SU-DHL-6 (cell line): ENCODE measurements around the gene RPS19.
A peak's percentile ranks its signal among the peaks of the same experiment; 100 is the strongest.

ENCODE experiments used
- H2AFZ ChIP-seq: fragments of 200-600 bp; sonication (generic); 2 replicates; pipeline ENCODE4 v1.6.1; 2014; ENCODE audit warnings: low read depth, mild to moderate bottlenecking, moderate library complexity, mixed read lengths, antibody characterized with exemption, low read length; ENCODE audit not compliant: severe bottlenecking
- H3F3A ChIP-seq: fragments of 200-600 bp; shearing (Covaris generic); 2 replicates; pipeline ENCODE4 v1.6.0; 2016; ENCODE audit warnings: antibody characterized with exemption, mild to moderate bottlenecking; ENCODE audit not compliant: insufficient read depth
- H3K27ac ChIP-seq: fragments of 200-600 bp; sonication (generic); 2 replicates; pipeline ENCODE4 v1.5.1; 2016; ENCODE audit warnings: low read depth, mild to moderate bottlenecking, low read length, moderate library complexity, mixed read lengths
- H3K27me3 ChIP-seq: fragments of 200-600 bp; sonication (generic), shearing (Covaris generic); 2 replicates; pipeline ENCODE4 v1.6.0; 2014; ENCODE audit warnings: mild to moderate bottlenecking, low read length
- H3K36me3 ChIP-seq: fragments of 200-600 bp; sonication (generic); 2 replicates; pipeline ENCODE4 v1.6.1; 2014; ENCODE audit warnings: mild to moderate bottlenecking, low read length, mixed read lengths
- H3K4me2 ChIP-seq: fragments of 300-600, 200-600 bp; shearing (Covaris generic), sonication (generic); 2 replicates; pipeline ENCODE4 v1.6.0; 2014; ENCODE audit warnings: low read length, low read depth, mild to moderate bottlenecking; ENCODE audit not compliant: poor library complexity, severe bottlenecking
- H3K4me3 ChIP-seq: fragments of 200-600 bp; sonication (generic); 2 replicates; pipeline ENCODE4 v1.5.1; 2014; ENCODE audit warnings: antibody characterized with exemption, low read length, mild to moderate bottlenecking, mixed read lengths; ENCODE audit not compliant: insufficient read depth, poor library complexity, severe bottlenecking
- H3K79me2 ChIP-seq: fragments of 200-600 bp; sonication (generic); 2 replicates; pipeline ENCODE4 v1.6.1; 2014; ENCODE audit warnings: mild to moderate bottlenecking, low read length, moderate library complexity; ENCODE audit not compliant: insufficient read depth
- H3K9ac ChIP-seq: fragments of 200-600 bp; sonication (generic); 2 replicates; pipeline ENCODE4 v1.7.0; 2014; ENCODE audit warnings: mild to moderate bottlenecking, low read length
- H3K9me2 ChIP-seq: fragments of 200-600 bp; sonication (generic); replicated peaks from 2 replicates; pipeline ENCODE4 v1.6.1; 2014; ENCODE audit warnings: low read length; ENCODE audit not compliant: insufficient read depth
- H3K9me3 ChIP-seq: fragments of 200-600 bp; sonication (generic); 2 replicates; pipeline ENCODE4 v1.6.1; 2014; ENCODE audit warnings: low read length, mixed read lengths; ENCODE audit not compliant: insufficient read depth
- H4K20me1 ChIP-seq: fragments of 200-600 bp; sonication (generic); 2 replicates; pipeline ENCODE4 v1.6.1; 2014; ENCODE audit warnings: low read depth, mild to moderate bottlenecking, antibody characterized with exemption, low read length, moderate library complexity, mixed read lengths
- CTCF ChIP-seq: fragments of 200-600 bp; sonication (generic); IDR thresholded peaks from one replicate; pipeline ENCODE4 v1.5.1; 2017; ENCODE audit warnings: antibody characterized with exemption, mild to moderate bottlenecking, low read length, moderate library complexity; ENCODE audit not compliant: insufficient read depth, poor library complexity, severe bottlenecking
- EZH2phosphoT487 ChIP-seq: fragments of 200-600 bp; sonication (generic), shearing (Covaris generic); conservative IDR thresholded peaks from 2 replicates; pipeline ENCODE4 v1.6.1; 2018; ENCODE audit warnings: mild to moderate bottlenecking, antibody characterized with exemption, low read length, moderate library complexity, mixed read lengths

Gene RPS19

DNA sequence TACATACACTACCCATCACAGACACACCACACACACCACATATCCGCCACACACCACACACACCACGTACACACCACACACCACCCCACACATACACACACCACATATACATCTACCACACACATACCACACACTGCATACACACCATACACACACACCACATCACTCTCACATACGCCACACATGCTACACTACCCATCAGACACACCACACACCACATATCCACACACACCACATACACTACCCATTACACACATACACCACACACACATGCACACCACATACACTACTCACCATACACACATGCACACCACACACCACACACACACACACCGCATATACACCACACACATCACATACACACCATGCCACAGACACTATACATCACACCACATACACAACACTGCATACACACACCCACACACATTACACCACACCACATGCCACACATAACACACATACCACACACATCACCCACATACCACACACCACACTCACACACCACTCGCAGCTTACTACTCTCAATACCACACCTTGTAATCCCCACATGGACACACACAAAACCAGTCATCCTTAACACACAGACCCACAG is 58.7 kb downstream of the RPS19 start:
- TF ChIP-seq CTCF (no peak), EZH2phosphoT487 (no peak)
- Histone ChIP-seq H3K4me2 (no peak overlapping the region), H3K27ac (no peak overlapping the region), H3K9ac (no peak overlapping the region), H3K9me2 (no peaks in the 10 kb centered on the region), H2AFZ (no peak overlapping the region), H3K36me3 (no peaks in the 10 kb centered on the region), H3K9me3 (no peaks in the 10 kb centered on the region), H3K27me3 (no peaks in the 10 kb centered on the region), H3K79me2 (peaks cover 42% of the 10 kb centered on the region), H3K4me3 (no peak overlapping the region), H4K20me1 (no peaks in the 10 kb centered on the region), H3F3A (peaks cover 15% of the 10 kb centered on the region)

DNA sequence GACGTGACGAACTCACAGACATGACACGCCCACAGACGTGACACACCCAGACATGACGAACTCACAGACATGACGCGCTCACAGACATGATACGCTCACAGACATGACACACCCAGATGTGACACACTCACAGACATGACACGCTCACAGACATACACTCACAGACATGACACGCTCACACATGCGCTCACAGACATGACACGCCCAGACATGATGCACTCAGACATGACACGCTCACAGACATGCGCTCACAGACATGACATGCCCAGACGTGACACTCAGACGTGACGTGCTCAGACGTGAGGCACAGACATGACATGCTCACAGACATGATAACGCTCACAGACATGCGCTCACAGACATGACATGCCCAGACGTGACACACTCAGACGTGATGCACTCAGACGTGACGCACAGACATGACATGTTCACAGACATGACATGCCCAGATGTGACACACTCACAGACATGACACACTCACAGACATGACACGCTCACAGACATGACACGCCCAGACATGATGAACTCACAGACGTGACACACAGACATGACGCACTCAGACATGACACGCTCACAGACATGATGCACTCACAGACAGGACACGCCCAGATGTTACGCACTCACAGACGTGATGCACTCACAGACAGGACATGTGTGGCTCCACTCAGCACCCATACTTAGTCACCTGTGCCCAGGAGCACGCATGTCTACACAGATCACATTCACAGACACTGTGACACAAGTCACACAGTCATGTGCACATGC is 60.1 kb downstream of the RPS19 start:
- no peak overlapping the region for H3K9ac ChIP-seq
- H2AFZ ChIP-seq: no peak overlapping the region
- H3K79me2 ChIP-seq: peaks cover 34% of the 10 kb centered on the region
- no peak overlapping the region for H3K4me3 ChIP-seq
- no peak overlapping the region for H3K4me2 ChIP-seq
- TF ChIP-seq CTCF (no peak), EZH2phosphoT487 (no peak)
- H3F3A ChIP-seq: peaks cover 6% of the 10 kb centered on the region
- H3K27me3 ChIP-seq: no peaks in the 10 kb centered on the region
- no peaks in the 10 kb centered on the region for H4K20me1 ChIP-seq
- H3K36me3 ChIP-seq: no peaks in the 10 kb centered on the region
- H3K9me3 ChIP-seq: no peaks in the 10 kb centered on the region
- H3K9me2 ChIP-seq: no peaks in the 10 kb centered on the region
- no peak overlapping the region; the same call in 1 of the 2 replicates for H3K27ac ChIP-seq

- H3K9me2 ChIP-seq: no peaks in the 10 kb centered on the region
- H3F3A ChIP-seq: no peaks in the 10 kb centered on the region
- peaks cover 25% of the 10 kb centered on the region for H3K79me2 ChIP-seq
- no peaks in the 10 kb centered on the region for H3K27me3 ChIP-seq
- peak overlapping the region; percentile 59 for H3K27ac ChIP-seq
- no peaks in the 10 kb centered on the region for H3K36me3 ChIP-seq
- H3K4me3 ChIP-seq: no peak overlapping the region
- no peaks in the 10 kb centered on the region for H3K9me3 ChIP-seq
- H2AFZ ChIP-seq: no peak overlapping the region
- peak overlapping the region; percentile 28 for H3K9ac ChIP-seq
- H4K20me1 ChIP-seq: no peaks in the 10 kb centered on the region
- H3K4me2 ChIP-seq: peak overlapping the region; percentile 31
- TF ChIP-seq EZH2phosphoT487 (no peak), CTCF (no peak)
These were observed 61.0 kb downstream of the RPS19 start for GRCh38 chr19:41920882-41921576.
